Measurements from ENCODE around the gene LRRC74B.

DNA sequence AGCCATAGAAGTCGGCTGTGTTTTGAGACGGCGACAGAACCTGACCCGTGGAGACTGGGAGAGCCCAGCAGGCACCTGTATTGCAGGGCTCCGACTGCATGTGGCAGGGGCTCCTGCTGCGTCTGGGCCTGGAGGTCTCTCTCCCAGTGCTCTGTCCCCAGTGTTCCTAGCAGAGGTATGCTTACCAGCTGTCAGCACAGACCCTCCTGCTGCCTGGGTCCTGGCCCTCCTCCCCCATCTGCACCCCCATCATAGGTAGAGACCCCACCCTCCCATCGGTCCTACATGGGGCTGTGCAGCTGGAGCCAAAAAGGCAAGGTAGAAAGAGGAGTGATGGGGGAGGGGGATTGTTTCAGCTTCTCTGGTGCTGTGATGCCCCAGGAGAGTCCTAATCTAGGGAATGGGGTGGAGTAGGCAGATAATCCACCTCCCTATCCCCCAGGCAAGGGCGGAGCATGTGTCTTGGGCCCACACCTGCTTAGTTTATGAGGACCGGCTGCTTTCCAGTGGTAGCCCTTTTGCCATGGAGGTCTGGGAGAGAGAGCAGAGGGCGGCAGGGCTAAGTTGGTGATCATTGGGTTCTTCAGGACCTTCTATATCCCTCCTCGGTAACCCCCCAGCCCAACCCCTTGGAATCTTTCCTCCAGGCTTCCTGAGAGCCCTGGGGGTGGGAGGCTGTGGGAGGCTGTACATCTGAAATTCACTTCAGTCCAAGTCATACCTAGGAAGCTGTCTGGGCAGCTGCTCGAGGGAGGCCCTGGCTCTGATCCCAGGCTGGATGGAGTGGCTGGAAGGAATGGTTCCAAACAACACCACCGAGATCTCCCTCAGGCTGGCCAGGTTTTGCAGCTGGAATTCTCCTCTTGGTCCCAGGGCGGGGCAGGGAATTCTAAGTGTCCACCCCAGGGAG is 18.7 kb upstream of the LRRC74B start:
- no peak for TF ChIP-seq EZH2 (IDR thresholded peaks at IDR 0.05; ENCODE audit: low read length, missing control alignments)
- TF ChIP-seq, protein P1, sequence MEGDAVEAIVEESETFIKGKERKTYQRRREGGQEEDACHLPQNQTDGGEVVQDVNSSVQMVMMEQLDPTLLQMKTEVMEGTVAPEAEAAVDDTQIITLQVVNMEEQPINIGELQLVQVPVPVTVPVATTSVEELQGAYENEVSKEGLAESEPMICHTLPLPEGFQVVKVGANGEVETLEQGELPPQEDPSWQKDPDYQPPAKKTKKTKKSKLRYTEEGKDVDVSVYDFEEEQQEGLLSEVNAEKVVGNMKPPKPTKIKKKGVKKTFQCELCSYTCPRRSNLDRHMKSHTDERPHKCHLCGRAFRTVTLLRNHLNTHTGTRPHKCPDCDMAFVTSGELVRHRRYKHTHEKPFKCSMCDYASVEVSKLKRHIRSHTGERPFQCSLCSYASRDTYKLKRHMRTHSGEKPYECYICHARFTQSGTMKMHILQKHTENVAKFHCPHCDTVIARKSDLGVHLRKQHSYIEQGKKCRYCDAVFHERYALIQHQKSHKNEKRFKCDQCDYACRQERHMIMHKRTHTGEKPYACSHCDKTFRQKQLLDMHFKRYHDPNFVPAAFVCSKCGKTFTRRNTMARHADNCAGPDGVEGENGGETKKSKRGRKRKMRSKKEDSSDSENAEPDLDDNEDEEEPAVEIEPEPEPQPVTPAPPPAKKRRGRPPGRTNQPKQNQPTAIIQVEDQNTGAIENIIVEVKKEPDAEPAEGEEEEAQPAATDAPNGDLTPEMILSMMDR (conservative IDR thresholded peaks at IDR 0.05 in 1 of 2, IDR thresholded peaks at IDR 0.05 in 1 of 2; ENCODE audit: low read depth in 1 of 2, low read length in 2 of 2), result no peak

Measured in fibroblast of lung (primary cell).